OCI-LY7 (cell line): ENCODE data around the gene DUSP16.

ENCODE experiments used
- EZH2phosphoT487 ChIP-seq: fragments of 200-600 bp; sonication (generic); IDR thresholded peaks from 2 replicates; pipeline ENCODE4 v1.6.1; 2018; ENCODE audit warnings: low read depth, borderline replicate concordance, mild to moderate bottlenecking, mixed run types, antibody characterized with exemption, low read length, moderate library complexity, mixed read lengths
- TF ChIP-seq, protein P1 (sequence below): fragments of 200-600 bp; sonication (generic); conservative IDR thresholded peaks from 2 replicates; pipeline ENCODE4 v1.5.1; 2014; ENCODE audit warnings: mild to moderate bottlenecking, antibody characterized with exemption, low read length, moderate library complexity, mixed read lengths

- TF ChIP-seq, protein P1, sequence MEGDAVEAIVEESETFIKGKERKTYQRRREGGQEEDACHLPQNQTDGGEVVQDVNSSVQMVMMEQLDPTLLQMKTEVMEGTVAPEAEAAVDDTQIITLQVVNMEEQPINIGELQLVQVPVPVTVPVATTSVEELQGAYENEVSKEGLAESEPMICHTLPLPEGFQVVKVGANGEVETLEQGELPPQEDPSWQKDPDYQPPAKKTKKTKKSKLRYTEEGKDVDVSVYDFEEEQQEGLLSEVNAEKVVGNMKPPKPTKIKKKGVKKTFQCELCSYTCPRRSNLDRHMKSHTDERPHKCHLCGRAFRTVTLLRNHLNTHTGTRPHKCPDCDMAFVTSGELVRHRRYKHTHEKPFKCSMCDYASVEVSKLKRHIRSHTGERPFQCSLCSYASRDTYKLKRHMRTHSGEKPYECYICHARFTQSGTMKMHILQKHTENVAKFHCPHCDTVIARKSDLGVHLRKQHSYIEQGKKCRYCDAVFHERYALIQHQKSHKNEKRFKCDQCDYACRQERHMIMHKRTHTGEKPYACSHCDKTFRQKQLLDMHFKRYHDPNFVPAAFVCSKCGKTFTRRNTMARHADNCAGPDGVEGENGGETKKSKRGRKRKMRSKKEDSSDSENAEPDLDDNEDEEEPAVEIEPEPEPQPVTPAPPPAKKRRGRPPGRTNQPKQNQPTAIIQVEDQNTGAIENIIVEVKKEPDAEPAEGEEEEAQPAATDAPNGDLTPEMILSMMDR, result no peak
- TF ChIP-seq EZH2phosphoT487, result no peak
Observed at GRCh38 chr12:12529783-12530421, 32.8 kb downstream of the DUSP16 start.
